HepG2 (cell line): Measurements from ENCODE around the gene CAPG. TPM values are rescaled to one million over a fixed set of nuclear protein-coding genes. Genes with fewer than 3 reads are reported as not detected.

Experiments used
- ATAC-seq: fragments of 200-7000 bp; cut with Tn5 transposase; 3 replicates; pipeline ENCODE4 v1.9.1; 2020; ENCODE audit warnings: mild to moderate bottlenecking, moderate library complexity
- BruUV-seq: library from RNA; stranded (reverse); fragments of 400-500 nt; replicated peaks from 2 replicates; lab custom pipeline; 2021; lab: Mats Ljungman, UMichigan
- CTCF ChIA-PET: fragments of 300-600 bp; formaldehyde crosslinking; extraction: SDS; loops from one replicate; lab custom pipeline; 2021; ENCODE audit warnings: low total read pairs, inconsistent platforms, low intra/inter-chr PET ratio; lab: Yijun Ruan, JAX
- POLR2A ChIA-PET: fragments of 350-600 bp; sonication (Branson Sonifier 250); formaldehyde crosslinking; loops from one replicate; lab custom pipeline; 2020; ENCODE audit warnings: antibody characterized with exemption, inconsistent platforms; lab: Yijun Ruan, JAX
- DNase-seq: peaks from one replicate; pipeline ENCODE4 v3.0.0-alpha.2; 2015; ENCODE audit warnings: low spot score
- FAIRE-seq: peaks from 3 replicates; lab custom pipeline; 2011; peaks lifted over from hg19 to GRCh38; lab: Jason Lieb, UNC
- H2AFZ ChIP-seq: one replicate; pipeline ENCODE4 v1.6.1; 2011; ENCODE audit warnings: low read length, inconsistent platforms
- H3K27ac ChIP-seq: fragments of 300-600 bp; 3 replicates; pipeline ENCODE4 v1.8.0; 2011; ENCODE audit warnings: mixed run types, mild to moderate bottlenecking, mixed read lengths, low read length, inconsistent platforms; ENCODE audit not compliant: insufficient read depth; ENCODE audit errors: extremely low read length
- H3K27me3 ChIP-seq, 2 experiments: fragments of 200-600 bp in 1 of 2; 2 replicates in 1 of 2; 3 replicates in 1 of 2; pipeline versions ENCODE4 v1.6.0 to v1.8.0; 2011; ENCODE audit warnings: low read length in 2 of 2, mild to moderate bottlenecking in 2 of 2, moderate library complexity in 2 of 2, inconsistent platforms in 1 of 2; ENCODE audit not compliant: insufficient read depth in 2 of 2, control insufficient read depth in 1 of 2
- H3K36me3 ChIP-seq, 2 experiments: fragments of 200-600 bp in 1 of 2; replicated peaks in 1 of 2; 2 replicates in 1 of 2; 3 replicates in 1 of 2; pipeline versions ENCODE4 v1.5.1 to v1.8.0; 2011; ENCODE audit warnings: low read length in 2 of 2, inconsistent platforms in 1 of 2; ENCODE audit not compliant: insufficient read depth in 2 of 2, control insufficient read depth in 1 of 2
- H3K4me1 ChIP-seq: 2 replicates; pipeline ENCODE4 v1.5.1; 2012; ENCODE audit warnings: low read length, inconsistent platforms; ENCODE audit not compliant: insufficient read depth
- H3K4me2 ChIP-seq: 2 replicates; pipeline ENCODE4 v1.6.0; 2011; ENCODE audit warnings: low read depth, low read length, inconsistent platforms
- H3K4me3 ChIP-seq, 3 experiments: fragments of 200-600 bp in 1 of 3; sonication (generic), shearing (Covaris generic) in 1 of 3; replicated peaks in 1 of 3; 2 replicates each; pipeline ENCODE4 v1.5.1; 2011 to 2016; ENCODE audit warnings: low read length in 3 of 3, inconsistent platforms in 2 of 3, low read depth in 2 of 3, mild to moderate bottlenecking in 2 of 3, control low read depth in 1 of 3, mixed read lengths in 1 of 3; ENCODE audit not compliant: insufficient read depth in 1 of 3
- H3K79me2 ChIP-seq: one replicate; pipeline ENCODE4 v1.6.1; 2011; ENCODE audit warnings: low read length, inconsistent platforms; ENCODE audit not compliant: insufficient read depth
- H3K9ac ChIP-seq: 2 replicates; pipeline ENCODE4 v1.6.0; 2011; ENCODE audit warnings: mild to moderate bottlenecking, low read depth, low read length, inconsistent platforms; ENCODE audit not compliant: insufficient read depth
- H3K9me3 ChIP-seq: 2 replicates; pipeline ENCODE4 v1.5.1; 2012; ENCODE audit warnings: mild to moderate bottlenecking, low read length
- H4K20me1 ChIP-seq: 2 replicates; pipeline ENCODE4 v1.6.0; 2011; ENCODE audit warnings: inconsistent platforms, mild to moderate bottlenecking, low read length, moderate library complexity; ENCODE audit not compliant: insufficient read depth
- ETV5 ChIP-seq: IDR thresholded peaks from 2 replicates; pipeline ENCODE4 v1.6.1; 2018; ENCODE audit warnings: missing biosample characterization, missing genetic modification reagents, inconsistent platforms, borderline replicate concordance
- FOXC1 ChIP-seq: sonication (generic); formaldehyde crosslinking; IDR thresholded peaks from 2 replicates; pipeline ENCODE4 v1.8.0; 2022; ENCODE audit warnings: mild to moderate bottlenecking, missing genetic modification reagents, borderline replicate concordance
- FOXP1 ChIP-seq, 2 experiments: fragments of 450-650 bp in 1 of 2; IDR thresholded peaks; 2 replicates each; pipeline ENCODE4 v1.6.1; 2017 to 2018; ENCODE audit warnings: antibody characterized with exemption in 1 of 2
- KLF6 ChIP-seq: IDR thresholded peaks from 2 replicates; pipeline ENCODE4 v1.8.0; 2016; ENCODE audit warnings: missing biosample characterization, missing genetic modification reagents
- MAZ ChIP-seq, 2 experiments: sonication (generic) in 1 of 2; formaldehyde crosslinking in 1 of 2; IDR thresholded peaks; 2 replicates each; pipeline versions ENCODE4 v1.5.0 to v1.6.1; 2012 to 2020; ENCODE audit warnings: low read depth in 2 of 2, mild to moderate bottlenecking in 2 of 2, borderline replicate concordance in 1 of 2, improper control_type of control experiment in 1 of 2, low read length in 1 of 2, missing genetic modification reagents in 1 of 2, moderate library complexity in 1 of 2
- REL ChIP-seq: sonication (generic); formaldehyde crosslinking; conservative IDR thresholded peaks from 2 replicates; pipeline ENCODE4 v1.8.0; 2022; ENCODE audit warnings: mild to moderate bottlenecking, missing genetic modification reagents, moderate library complexity
- SKI ChIP-seq: fragments of 450-650 bp; IDR thresholded peaks from one replicate; pipeline ENCODE4 v1.6.1; 2018; ENCODE audit warnings: mild to moderate bottlenecking; ENCODE audit not compliant: partially characterized antibody
- STAG1 ChIP-seq: sonication (generic); formaldehyde crosslinking; IDR thresholded peaks from 2 replicates; pipeline ENCODE4 v1.4.0; 2020; ENCODE audit warnings: missing genetic modification reagents
- ZNF598 ChIP-seq: sonication (generic); formaldehyde crosslinking; IDR thresholded peaks from 2 replicates; pipeline ENCODE4 v1.5.1; 2020; ENCODE audit warnings: mild to moderate bottlenecking, missing genetic modification reagents, borderline replicate concordance
- ZNF619 ChIP-seq: sonication (generic); formaldehyde crosslinking; IDR thresholded peaks from 2 replicates; pipeline ENCODE4 v1.4.0; 2020; ENCODE audit warnings: mild to moderate bottlenecking, missing genetic modification reagents
- ZNF749 ChIP-seq: sonication (generic); formaldehyde crosslinking; IDR thresholded peaks from 2 replicates; pipeline ENCODE4 v1.8.0; 2022; ENCODE audit warnings: mild to moderate bottlenecking, missing genetic modification reagents, moderate library complexity, borderline replicate concordance
- WGBS: methylation state at CpG from one replicate; pipeline ENCODE4 v1.1.6; 2017; ENCODE audit warnings: low lambda C conversion rate; 5-methylcytosine and 5-hydroxymethylcytosine counted together
- in situ Hi-C: cut with HindIII; loops from 2 replicates; pipeline ENCODE4 v1.10.0; 2017; ENCODE audit warnings: low pct_unique_long_range_greater_than_20kb; ENCODE audit not compliant: extremely low pct_ligation_motif_present
- intact Hi-C: fragments of 100-400 bp; cut with micrococcal nuclease; formaldehyde crosslinking; loops from one replicate; pipeline ENCODE4 v1.10.0; 2022; ENCODE audit not compliant: unreplicated experiment
- polyA plus RNA-seq, 8 experiments: library from polyadenylated mRNA; depleted of rRNA in 3 of 8; stranded (reverse) in 7 of 8; unstranded in 1 of 8; fragments of >200 nt; fragmentation: Illumina TruSeq in 4 of 8; extraction: Trizol in 4 of 8; gene quantifications; 2 replicates each; pipeline versions ENCODE4 v1.2.1 to v1.2.3, GENCODE V29; 2011 to 2016; ENCODE audit warnings: low read depth in 4 of 8, missing spikeins in 1 of 8, mixed read lengths in 1 of 8; ENCODE audit not compliant: insufficient read depth in 1 of 8
- total RNA-seq, 5 experiments: library from RNA; depleted of rRNA; stranded (reverse); fragments of >200 nt; fragmentation: Illumina TruSeq; extraction: Trizol; gene quantifications; 2 replicates each; pipeline ENCODE4 v1.2.3, GENCODE V29; 2016; ENCODE audit warnings: low read depth in 1 of 5
- TF ChIP-seq, protein P1 (sequence below): sonication (generic); formaldehyde crosslinking; IDR thresholded peaks from 2 replicates; pipeline ENCODE4 v1.8.0; 2022; ENCODE audit warnings: mild to moderate bottlenecking, missing genetic modification reagents, borderline replicate concordance

The CAPG gene
- total and polyA plus RNA-seq, 2 of the 13 experiments (the other 11 are each of a cell fraction or from before 2014, with no cell fraction given) = 12.7 to 18.2 TPM

DNA sequence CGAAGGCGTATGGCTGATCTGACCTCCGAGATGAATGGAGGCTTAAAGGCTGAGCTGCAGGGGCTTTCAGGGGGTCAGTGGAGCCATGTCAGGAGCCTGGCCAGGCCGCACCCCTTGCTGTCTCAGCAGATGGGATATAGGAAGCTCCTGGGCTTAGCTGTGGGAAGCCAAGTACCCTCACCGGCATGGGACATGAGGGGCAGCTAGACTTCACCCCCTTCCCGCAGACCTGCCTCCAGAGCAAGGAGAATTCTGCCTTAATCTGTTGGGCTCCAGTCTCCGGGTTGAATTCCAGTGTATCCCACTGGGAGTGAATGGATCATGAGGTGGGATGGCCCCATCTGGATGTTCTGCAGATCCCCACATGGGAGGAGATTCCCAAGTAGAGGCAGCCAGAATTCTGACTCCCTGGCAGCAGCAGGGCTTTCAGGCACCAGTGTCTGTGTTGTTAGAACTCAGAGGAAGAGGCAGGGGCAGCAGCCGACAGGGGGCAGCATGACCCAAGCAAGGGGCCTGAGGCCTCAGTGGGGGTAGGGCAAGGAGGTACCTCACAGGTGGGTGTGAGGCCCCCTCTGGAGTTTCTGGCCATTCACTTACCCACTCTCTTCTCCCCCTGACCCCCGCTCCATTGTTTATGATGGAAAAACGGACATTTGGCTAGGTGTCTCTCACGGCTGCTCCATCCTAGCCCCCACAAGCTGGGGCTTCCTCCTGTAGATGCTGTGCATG, 19.1 kb downstream of the CAPG start (continued):
- TF ChIP-seq ETV5 (no peak), SKI (peak; percentile 28), MAZ (IDR thresholded peaks at IDR 0.05; ENCODE audit: borderline replicate concordance, low read depth, low read length) (peak; percentile 46; the same call in 1 of the 2 replicates), MAZ (CRISPR knock-in tag; IDR thresholded peaks at IDR 0.05; ENCODE audit: low read depth) (peak; percentile 76; the same call in 1 of the 2 replicates), FOXC1 (0 out of 2 replicates have a peak, but pooled peaks have one; percentile 43), ZNF749 (CRISPR knock-in tag) (no peak)
- TF ChIP-seq, protein P1, sequence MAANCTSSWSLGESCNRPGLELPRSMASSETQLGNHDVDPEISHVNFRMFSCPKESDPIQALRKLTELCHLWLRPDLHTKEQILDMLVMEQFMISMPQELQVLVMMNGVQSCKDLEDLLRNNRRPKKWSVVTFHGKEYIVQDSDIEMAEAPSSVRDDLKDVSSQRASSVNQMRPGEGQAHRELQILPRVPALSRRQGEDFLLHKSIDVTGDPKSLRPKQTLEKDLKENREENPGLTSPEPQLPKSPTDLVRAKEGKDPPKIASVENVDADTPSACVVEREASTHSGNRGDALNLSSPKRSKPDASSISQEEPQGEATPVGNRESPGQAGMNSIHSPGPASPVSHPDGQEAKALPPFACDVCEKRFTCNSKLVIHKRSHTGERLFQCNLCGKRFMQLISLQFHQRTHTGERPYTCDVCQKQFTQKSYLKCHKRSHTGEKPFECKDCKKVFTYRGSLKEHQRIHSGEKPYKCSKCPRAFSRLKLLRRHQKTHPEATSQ = no peak

DNA sequence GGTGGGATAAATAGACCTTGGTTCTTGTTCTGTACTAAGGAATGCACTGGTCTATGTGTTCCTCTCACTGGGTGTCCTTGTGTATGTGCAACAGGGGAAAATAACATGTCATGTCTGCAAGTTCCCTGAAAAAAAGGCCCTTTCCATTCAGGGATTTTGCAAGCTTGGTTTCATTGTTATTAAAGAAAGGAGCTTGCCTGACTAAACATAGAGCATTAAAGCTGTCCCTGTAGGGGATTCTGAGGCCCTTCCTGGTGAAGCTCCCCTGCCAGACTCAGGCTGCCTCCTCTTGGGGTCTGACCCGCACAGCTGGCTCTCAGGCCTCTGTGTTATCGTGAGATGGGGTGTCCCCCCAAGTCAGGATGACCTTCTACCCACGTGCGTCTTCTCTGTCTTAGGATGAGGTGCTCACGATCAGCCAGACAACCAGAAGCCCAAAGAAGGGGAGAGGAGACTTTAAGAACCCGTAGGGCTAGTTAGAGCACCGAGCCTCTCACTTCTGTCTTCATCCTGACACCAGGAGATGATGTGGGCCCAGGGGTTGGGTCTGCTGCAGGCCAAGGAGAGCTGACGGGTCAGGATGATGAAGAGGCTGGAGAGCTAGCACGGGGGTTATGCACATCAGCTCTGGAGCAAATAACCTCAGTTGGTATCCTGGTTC, 21.2 kb downstream of the CAPG start:
- Histone ChIP-seq H3K27me3 (no peaks in the 10 kb centered on the region), H3K79me2 (no peaks in the 10 kb centered on the region), H3K36me3 (peaks cover 2 to 9% of the 10 kb centered on the region in 2 experiments; a peak in 2 of 5 replicates), H2AFZ (no peak overlapping the region), H3K4me2 (no peak overlapping the region), H3K9me3 (no peaks in the 10 kb centered on the region), H3K27ac (no peak overlapping the region), H3K9ac (no peak overlapping the region), H3K4me3 (no peak overlapping the region), H4K20me1 (no peaks in the 10 kb centered on the region), H3K4me1 (no peaks in the 10 kb centered on the region)
- ChIA-PET POLR2A (interaction anchor here (0.7 to 2.8 kb wide), 4 partner anchors 23 to 163 kb away, joined by 3 to 10 read pairs (median 6); partner anchors contain the start of gene MAT2A), CTCF (no interaction called here)
- FAIRE-seq (no peak), DNase-seq (no peak), ATAC-seq (no peak)
- 87% methylated on average over 9 of the region's 9 CpGs for WGBS
- in situ Hi-C loops (no loop called here), intact Hi-C loops (no loop called here)
- no TSS peak for BruUV-seq
- TF ChIP-seq STAG1 (CRISPR knock-in tag) = no peak
- no peak for TF ChIP-seq ZNF619 (CRISPR knock-in tag)
- TF ChIP-seq KLF6 (CRISPR knock-in tag) = no peak
- TF ChIP-seq ZNF598 (CRISPR knock-in tag) = no peak
- TF ChIP-seq REL = no peak
- no peak for TF ChIP-seq FOXP1 (IDR thresholded peaks at IDR 0.05)
- no peak for TF ChIP-seq FOXP1 (CRISPR knock-in tag; IDR thresholded peaks at IDR 0.05)
